Liver (tissue), 3 donors: ENCODE data around the gene CFAP97D1.

ENCODE experiments used
- FOXA2 ChIP-seq: IDR thresholded peaks from 2 replicates; pipeline ENCODE4 v1.6.1; 2016; ENCODE audit warnings: antibody characterized with exemption
- GABPA ChIP-seq, 2 donors: IDR thresholded peaks in 1 of 2; conservative IDR thresholded peaks in 1 of 2; 2 replicates each; pipeline ENCODE4 v1.6.1; 2016; ENCODE audit warnings: antibody characterized with exemption in 2 of 2, mild to moderate bottlenecking in 1 of 2, moderate library complexity in 1 of 2
- JUND ChIP-seq, 2 donors: IDR thresholded peaks; 2 replicates each; pipeline ENCODE4 v1.6.1; 2016; ENCODE audit warnings: antibody characterized with exemption in 2 of 2
- RAD21 ChIP-seq, 2 donors: IDR thresholded peaks; 2 replicates each; pipeline ENCODE4 v1.6.1; 2016; ENCODE audit warnings: antibody characterized with exemption in 2 of 2, mild to moderate bottlenecking in 2 of 2
- SP1 ChIP-seq: IDR thresholded peaks from 2 replicates; pipeline ENCODE4 v1.6.1; 2018; ENCODE audit warnings: antibody characterized with exemption, mild to moderate bottlenecking
- TAF1 ChIP-seq: conservative IDR thresholded peaks from 2 replicates; pipeline ENCODE4 v1.6.1; 2016; ENCODE audit warnings: antibody characterized with exemption, mild to moderate bottlenecking
- YY1 ChIP-seq: IDR thresholded peaks from 2 replicates; pipeline ENCODE4 v1.6.1; 2016; ENCODE audit warnings: antibody characterized with exemption, mild to moderate bottlenecking
- TF ChIP-seq, protein P1 (sequence below): fragments of 150-350 bp; IDR thresholded peaks from 2 replicates; pipeline ENCODE4 v1.5.1; 2017; ENCODE audit warnings: improper control_type of control experiment, low read depth, low read length; ENCODE audit not compliant: missing input control
- TF ChIP-seq, protein P2 (sequence below): IDR thresholded peaks from 2 replicates; pipeline ENCODE4 v1.6.1; 2016; ENCODE audit warnings: antibody characterized with exemption
- TF ChIP-seq, protein P3 (sequence below): IDR thresholded peaks from 2 replicates; pipeline ENCODE4 v1.6.1; 2016; ENCODE audit warnings: antibody characterized with exemption
- donor health status: healthy.
- donor health status: healthy.

DNA sequence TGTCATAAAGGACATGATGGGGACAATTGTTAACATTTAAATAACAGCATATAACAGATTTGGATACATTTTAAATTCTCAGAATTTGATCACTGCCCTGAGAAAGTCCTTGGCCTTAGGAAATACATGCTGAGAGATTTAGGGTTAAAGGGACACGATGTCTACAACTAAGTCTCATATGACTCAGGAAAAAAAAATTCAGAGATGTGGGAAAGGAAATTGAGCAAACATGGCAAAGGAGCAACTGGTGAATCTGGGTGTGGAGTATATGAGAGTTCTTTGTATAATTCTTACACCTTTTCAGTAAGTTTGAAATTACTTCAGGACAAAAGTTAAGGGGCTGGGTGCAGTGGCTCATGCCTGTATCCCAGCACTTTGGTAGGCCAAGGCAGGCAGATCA, 34.5 kb downstream of the CFAP97D1 start:
- TF ChIP-seq, protein P1, sequence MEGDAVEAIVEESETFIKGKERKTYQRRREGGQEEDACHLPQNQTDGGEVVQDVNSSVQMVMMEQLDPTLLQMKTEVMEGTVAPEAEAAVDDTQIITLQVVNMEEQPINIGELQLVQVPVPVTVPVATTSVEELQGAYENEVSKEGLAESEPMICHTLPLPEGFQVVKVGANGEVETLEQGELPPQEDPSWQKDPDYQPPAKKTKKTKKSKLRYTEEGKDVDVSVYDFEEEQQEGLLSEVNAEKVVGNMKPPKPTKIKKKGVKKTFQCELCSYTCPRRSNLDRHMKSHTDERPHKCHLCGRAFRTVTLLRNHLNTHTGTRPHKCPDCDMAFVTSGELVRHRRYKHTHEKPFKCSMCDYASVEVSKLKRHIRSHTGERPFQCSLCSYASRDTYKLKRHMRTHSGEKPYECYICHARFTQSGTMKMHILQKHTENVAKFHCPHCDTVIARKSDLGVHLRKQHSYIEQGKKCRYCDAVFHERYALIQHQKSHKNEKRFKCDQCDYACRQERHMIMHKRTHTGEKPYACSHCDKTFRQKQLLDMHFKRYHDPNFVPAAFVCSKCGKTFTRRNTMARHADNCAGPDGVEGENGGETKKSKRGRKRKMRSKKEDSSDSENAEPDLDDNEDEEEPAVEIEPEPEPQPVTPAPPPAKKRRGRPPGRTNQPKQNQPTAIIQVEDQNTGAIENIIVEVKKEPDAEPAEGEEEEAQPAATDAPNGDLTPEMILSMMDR: no peak
- TF ChIP-seq GABPA (IDR thresholded peaks at IDR 0.05 in 1 of 2, conservative IDR thresholded peaks at IDR 0.05 in 1 of 2) (no peak), RAD21 (IDR thresholded peaks at IDR 0.05) (no peak), TAF1 (no peak), JUND (IDR thresholded peaks at IDR 0.05) (no peak), FOXA2 (no peak), SP1 (no peak), YY1 (no peak)
- TF ChIP-seq, protein P2, sequence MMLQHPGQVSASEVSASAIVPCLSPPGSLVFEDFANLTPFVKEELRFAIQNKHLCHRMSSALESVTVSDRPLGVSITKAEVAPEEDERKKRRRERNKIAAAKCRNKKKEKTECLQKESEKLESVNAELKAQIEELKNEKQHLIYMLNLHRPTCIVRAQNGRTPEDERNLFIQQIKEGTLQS: no peak
- TF ChIP-seq, protein P3, sequence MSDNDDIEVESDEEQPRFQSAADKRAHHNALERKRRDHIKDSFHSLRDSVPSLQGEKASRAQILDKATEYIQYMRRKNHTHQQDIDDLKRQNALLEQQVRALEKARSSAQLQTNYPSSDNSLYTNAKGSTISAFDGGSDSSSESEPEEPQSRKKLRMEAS: no peak
